Measurements from ENCODE around the gene TGFB2. TPM values are rescaled to one million over a fixed set of nuclear protein-coding genes. Genes with fewer than 3 reads are reported as not detected.

The TGFB2 gene
- total RNA-seq, 4 donors from 2014 or later: 4.9 to 43.2 (median 12.0) TPM

DNA sequence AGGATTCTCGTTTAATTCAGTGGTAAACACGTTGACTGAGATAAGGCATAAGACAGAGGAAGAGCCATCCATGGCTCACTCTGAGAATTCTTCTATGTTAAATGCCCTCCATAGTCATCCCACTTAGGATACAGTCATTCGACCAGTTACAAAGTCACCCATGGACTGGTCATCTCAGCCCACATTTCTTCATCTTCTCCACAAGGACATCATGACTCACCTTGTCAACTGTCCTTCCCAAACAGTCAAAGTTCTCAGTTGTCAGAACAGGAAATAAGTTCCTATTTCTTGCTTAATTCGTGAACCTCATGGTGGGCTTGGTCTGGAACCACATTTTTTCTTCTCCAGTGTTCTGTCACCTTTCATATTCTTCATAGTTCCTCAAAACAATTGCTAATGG is 133.2 kb downstream of the TGFB2 start:
- Histone ChIP-seq H3K4me3 (no peak overlapping the region), H3K36me3 (no peaks in the 10 kb centered on the region), H3K27me3 (no peaks in the 10 kb centered on the region), H3K9me3 (no peaks in the 10 kb centered on the region), H3K27ac (no peak overlapping the region), H3K4me1 (no peaks in the 10 kb centered on the region)
- intact Hi-C loops (cut with DNase I; ENCODE audit: low total_unique reads): no loop called here
- no peak for TF ChIP-seq POLR2A (IDR thresholded peaks at IDR 0.05)
- TF ChIP-seq, protein P1, sequence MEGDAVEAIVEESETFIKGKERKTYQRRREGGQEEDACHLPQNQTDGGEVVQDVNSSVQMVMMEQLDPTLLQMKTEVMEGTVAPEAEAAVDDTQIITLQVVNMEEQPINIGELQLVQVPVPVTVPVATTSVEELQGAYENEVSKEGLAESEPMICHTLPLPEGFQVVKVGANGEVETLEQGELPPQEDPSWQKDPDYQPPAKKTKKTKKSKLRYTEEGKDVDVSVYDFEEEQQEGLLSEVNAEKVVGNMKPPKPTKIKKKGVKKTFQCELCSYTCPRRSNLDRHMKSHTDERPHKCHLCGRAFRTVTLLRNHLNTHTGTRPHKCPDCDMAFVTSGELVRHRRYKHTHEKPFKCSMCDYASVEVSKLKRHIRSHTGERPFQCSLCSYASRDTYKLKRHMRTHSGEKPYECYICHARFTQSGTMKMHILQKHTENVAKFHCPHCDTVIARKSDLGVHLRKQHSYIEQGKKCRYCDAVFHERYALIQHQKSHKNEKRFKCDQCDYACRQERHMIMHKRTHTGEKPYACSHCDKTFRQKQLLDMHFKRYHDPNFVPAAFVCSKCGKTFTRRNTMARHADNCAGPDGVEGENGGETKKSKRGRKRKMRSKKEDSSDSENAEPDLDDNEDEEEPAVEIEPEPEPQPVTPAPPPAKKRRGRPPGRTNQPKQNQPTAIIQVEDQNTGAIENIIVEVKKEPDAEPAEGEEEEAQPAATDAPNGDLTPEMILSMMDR (IDR thresholded peaks at IDR 0.05): no peak
- no peak for DNase-seq

DNA sequence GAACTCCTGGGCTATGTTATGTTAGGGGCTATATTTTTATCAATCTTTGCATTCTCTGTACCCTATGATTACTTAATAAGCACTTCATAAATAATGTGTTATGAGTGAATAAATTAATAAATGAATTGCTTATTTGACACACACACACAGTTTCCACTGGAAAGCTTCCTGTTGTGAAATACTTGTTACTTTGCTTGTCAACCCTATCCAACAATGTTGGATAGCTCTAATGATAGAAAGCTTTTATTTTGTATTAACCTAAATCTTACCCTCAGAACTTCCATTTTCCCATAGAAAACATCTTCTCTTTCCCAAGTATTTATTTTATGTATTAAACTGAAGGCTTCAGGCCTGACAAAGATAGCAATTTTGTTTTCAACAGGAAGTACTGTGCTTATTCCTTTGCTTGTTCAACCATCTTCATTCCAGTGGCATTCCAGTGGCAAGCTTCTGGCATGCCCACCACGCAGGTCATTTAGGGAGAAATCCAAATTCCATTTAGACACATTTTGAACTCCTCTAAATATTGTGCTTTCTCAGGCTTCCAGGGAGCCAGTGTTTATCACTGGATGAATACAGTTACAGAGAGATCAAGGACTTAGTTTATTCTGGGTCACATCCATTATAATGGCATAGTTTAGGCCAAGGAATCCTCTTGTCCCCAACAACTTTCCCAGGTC is 134.4 kb downstream of the TGFB2 start:
- H3K36me3 ChIP-seq: no peaks in the 10 kb centered on the region
- intact Hi-C loops (cut with DNase I; ENCODE audit: low total_unique reads): no loop called here
- H3K4me1 ChIP-seq: no peaks in the 10 kb centered on the region
- peak overlapping the region in 1 of 2 donors; percentile 37 for H3K27ac ChIP-seq
- no peaks in the 10 kb centered on the region for H3K9me3 ChIP-seq
- TF ChIP-seq, protein P1 (IDR thresholded peaks at IDR 0.05): no peak
- no peak for TF ChIP-seq POLR2A (IDR thresholded peaks at IDR 0.05)
- H3K4me3 ChIP-seq: no peak overlapping the region
- no peaks in the 10 kb centered on the region for H3K27me3 ChIP-seq
- no peak for DNase-seq

DNA sequence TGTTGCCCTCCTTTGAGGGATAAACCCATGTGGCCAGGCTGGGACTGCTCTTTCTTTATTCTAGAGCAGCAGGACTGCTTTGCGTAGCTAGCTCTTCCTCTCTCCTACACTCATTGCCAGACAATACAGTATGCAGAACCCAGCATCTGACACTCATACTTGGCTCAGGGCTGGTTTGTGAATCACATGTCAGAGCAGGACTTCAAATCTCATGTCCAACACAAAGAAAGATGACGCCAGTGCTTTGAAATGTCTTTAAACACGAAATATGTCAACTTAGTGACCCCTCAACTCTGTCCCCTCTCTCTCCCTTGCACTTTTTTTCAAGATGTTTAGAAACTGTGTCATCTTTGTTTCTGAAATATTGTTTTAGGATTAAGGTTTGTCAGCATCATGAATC is 135.0 kb downstream of the TGFB2 start:
- TF ChIP-seq POLR2A (IDR thresholded peaks at IDR 0.05): no peak
- TF ChIP-seq, protein P1 (IDR thresholded peaks at IDR 0.05): no peak
- intact Hi-C loops (cut with DNase I; ENCODE audit: low total_unique reads): no loop called here
- DNase-seq: no peak

DNA sequence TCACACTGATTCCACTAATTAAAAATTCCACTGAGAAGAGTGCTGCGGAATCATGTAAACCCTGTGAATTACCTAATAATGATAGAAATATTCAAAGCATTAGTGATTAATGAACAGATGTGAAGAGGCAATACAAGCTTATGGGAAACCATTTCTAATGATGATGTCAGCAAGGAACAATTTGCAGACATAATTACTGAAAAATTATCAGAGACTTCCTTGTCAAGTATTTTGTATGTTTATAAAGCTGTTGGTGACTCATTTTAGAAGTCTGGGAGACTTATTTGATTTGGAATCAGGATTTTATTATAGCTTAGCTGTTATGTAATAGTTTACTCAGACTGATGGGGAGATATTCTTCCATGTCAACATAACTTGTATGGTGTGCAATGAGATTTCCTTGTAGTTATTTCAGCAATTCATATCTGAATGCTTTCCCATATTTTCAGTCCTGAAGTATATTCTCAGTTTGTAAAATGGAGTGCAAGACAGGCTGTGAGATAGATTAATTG is 135.5 kb downstream of the TGFB2 start:
- Histone ChIP-seq H3K36me3 (no peaks in the 10 kb centered on the region), H3K4me3 (no peak overlapping the region), H3K9me3 (no peaks in the 10 kb centered on the region), H3K4me1 (no peaks in the 10 kb centered on the region), H3K27me3 (no peaks in the 10 kb centered on the region), H3K27ac (peak overlapping the region in 1 of 2 donors; percentile 37)
- intact Hi-C loops (cut with DNase I; ENCODE audit: low total_unique reads): no loop called here
- no peak for TF ChIP-seq POLR2A (IDR thresholded peaks at IDR 0.05)
- TF ChIP-seq, protein P1 (IDR thresholded peaks at IDR 0.05): no peak
- DNase-seq: no peak

More for the DNA sequence above, 135.0 kb downstream of the TGFB2 start:
- no peaks in the 10 kb centered on the region for H3K36me3 ChIP-seq
- no peaks in the 10 kb centered on the region for H3K9me3 ChIP-seq
- H3K27me3 ChIP-seq: no peaks in the 10 kb centered on the region
- H3K4me1 ChIP-seq: no peaks in the 10 kb centered on the region
- H3K27ac ChIP-seq: peak overlapping the region in 1 of 2 donors; percentile 37
- H3K4me3 ChIP-seq: no peak overlapping the region

DNA sequence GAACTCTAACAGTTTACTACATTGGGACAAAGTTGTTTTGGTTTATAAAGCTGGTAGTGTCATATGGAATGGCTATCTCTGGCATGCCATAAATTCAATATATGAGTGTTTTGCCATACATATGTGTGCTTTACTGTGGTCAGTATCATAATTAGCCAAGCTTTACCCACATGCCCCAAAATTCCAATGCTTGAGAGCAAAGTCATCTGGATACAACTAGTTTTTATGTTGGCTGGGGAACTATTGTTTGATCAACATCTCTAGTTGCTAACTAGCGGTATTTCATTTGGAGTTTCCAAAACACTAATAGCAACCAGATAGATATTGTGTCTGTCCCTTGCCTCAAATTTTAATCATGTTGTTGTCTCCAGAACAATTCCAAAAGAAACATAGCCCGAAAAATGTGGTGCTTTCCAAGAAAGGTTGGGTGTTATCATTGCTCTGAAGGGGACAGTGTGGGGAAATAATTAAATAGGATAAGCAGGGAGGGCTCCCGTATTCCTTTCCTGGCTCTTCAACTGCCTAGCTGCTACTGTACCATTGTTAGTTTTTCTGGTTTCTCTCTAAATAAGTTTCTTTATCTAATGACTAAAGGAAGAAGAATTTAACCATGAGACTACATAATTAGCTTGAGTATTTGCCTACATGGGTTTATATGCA is 136.1 kb downstream of the TGFB2 start:
- no peaks in the 10 kb centered on the region for H3K4me1 ChIP-seq
- TF ChIP-seq POLR2A (IDR thresholded peaks at IDR 0.05): no peak
- TF ChIP-seq, protein P1 (IDR thresholded peaks at IDR 0.05): no peak
- no peaks in the 10 kb centered on the region for H3K27me3 ChIP-seq
- no peak overlapping the region for H3K27ac ChIP-seq
- DNase-seq: no peak
- H3K4me3 ChIP-seq: no peak overlapping the region
- no peaks in the 10 kb centered on the region for H3K9me3 ChIP-seq
- H3K36me3 ChIP-seq: no peaks in the 10 kb centered on the region
- intact Hi-C loops (cut with DNase I; ENCODE audit: low total_unique reads): no loop called here

All from uterus (tissue), 4 donors.